Measurements from ENCODE around the gene SULT1E1.

DNA sequence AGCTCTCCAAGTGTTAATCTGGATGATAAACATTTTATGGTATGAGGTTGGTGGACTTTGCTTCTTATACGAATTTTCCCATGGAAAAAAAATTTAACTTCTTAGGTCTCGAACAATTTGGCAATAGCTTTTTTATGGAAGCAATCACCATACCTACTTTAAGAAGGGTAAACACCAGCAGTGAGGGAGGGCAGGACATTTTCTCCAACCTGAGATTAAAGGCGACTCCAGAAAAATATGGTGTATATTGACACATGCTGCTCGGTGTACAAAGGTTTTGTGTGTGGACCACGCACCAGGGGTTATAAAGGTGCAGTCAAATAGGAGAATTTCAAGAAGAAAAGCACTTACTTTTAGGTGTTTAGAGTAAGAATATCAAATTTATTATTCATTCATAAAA lies 34.2 kb upstream of the SULT1E1 start:
- TF ChIP-seq, protein P1, sequence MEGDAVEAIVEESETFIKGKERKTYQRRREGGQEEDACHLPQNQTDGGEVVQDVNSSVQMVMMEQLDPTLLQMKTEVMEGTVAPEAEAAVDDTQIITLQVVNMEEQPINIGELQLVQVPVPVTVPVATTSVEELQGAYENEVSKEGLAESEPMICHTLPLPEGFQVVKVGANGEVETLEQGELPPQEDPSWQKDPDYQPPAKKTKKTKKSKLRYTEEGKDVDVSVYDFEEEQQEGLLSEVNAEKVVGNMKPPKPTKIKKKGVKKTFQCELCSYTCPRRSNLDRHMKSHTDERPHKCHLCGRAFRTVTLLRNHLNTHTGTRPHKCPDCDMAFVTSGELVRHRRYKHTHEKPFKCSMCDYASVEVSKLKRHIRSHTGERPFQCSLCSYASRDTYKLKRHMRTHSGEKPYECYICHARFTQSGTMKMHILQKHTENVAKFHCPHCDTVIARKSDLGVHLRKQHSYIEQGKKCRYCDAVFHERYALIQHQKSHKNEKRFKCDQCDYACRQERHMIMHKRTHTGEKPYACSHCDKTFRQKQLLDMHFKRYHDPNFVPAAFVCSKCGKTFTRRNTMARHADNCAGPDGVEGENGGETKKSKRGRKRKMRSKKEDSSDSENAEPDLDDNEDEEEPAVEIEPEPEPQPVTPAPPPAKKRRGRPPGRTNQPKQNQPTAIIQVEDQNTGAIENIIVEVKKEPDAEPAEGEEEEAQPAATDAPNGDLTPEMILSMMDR (IDR thresholded peaks at IDR 0.05) = no peak
- TF ChIP-seq POLR2A (IDR thresholded peaks at IDR 0.05) = no peak
- TF ChIP-seq POLR2AphosphoS5 (IDR thresholded peaks at IDR 0.05) = no peak

All from breast epithelium (tissue), 3 donors.